Measurements from ENCODE around the gene MSH5.

- TF ChIP-seq CTCF (IDR thresholded peaks at IDR 0.05; ENCODE audit: low read depth, low read length): no peak
- TF ChIP-seq POLR2A (IDR thresholded peaks at IDR 0.05; ENCODE audit: extremely low read depth, insufficient read length): no peak
- peak; percentile 71 for TF ChIP-seq MAX (IDR thresholded peaks at IDR 0.05; ENCODE audit: low read depth, low read length)
- TF ChIP-seq MYC (IDR thresholded peaks at IDR 0.05; ENCODE audit: low read depth, low read length): 0 out of 2 replicates have a peak, but pooled peaks have one; percentile 10
These were observed 37.3 kb downstream of the MSH5 start, which contains the start of gene VWA7 for GRCh38 chr6:31776989-31777666.

Data from NB4 (cell line).